Peyer's patch (tissue), 4 donors: ENCODE results near the gene GTF2F2. TPM values are rescaled to one million over a fixed set of nuclear protein-coding genes. Genes with fewer than 3 reads are reported as not detected.

Experiments used
- DNase-seq, 3 donors: peaks; one replicate each; pipeline ENCODE4 v3.0.0-alpha.2; 2017 to 2019
- H3K27ac ChIP-seq, 4 donors: fragments of 200-600 bp; sonication (generic); one replicate each; pipeline ENCODE4 v1.5.1; 2016 to 2019
- H3K27me3 ChIP-seq, 2 donors: fragments of 200-600 bp; sonication (generic); one replicate each; pipeline ENCODE4 v1.5.1; 2019
- H3K36me3 ChIP-seq, 3 donors: fragments of 200-600 bp; sonication (generic); one replicate each; pipeline ENCODE4 v1.5.1; 2016 to 2019
- H3K4me1 ChIP-seq, 4 donors: fragments of 200-600 bp; sonication (generic); one replicate each; pipeline ENCODE4 v1.5.1; 2016 to 2019
- H3K4me3 ChIP-seq, 4 donors: fragments of 200-600 bp; sonication (generic); 1 replicate in 3 of 4; 2 replicates in 1 of 4; pipeline ENCODE4 v1.5.1; 2016 to 2019; ENCODE audit warnings: mild to moderate bottlenecking in 1 of 4
- H3K9me3 ChIP-seq, 4 donors: fragments of 200-600 bp; sonication (generic); one replicate each; pipeline ENCODE4 v1.5.1; 2016 to 2019; ENCODE audit warnings: mild to moderate bottlenecking in 1 of 4
- POLR2A ChIP-seq, 2 donors: fragments of 450-650 bp; IDR thresholded peaks; one replicate each; pipeline ENCODE4 v1.5.1; 2017; ENCODE audit warnings: antibody characterized with exemption in 2 of 2, mild to moderate bottlenecking in 2 of 2, moderate library complexity in 2 of 2
- total RNA-seq, 4 donors: library from RNA; depleted of rRNA; stranded (reverse); fragments of >200 nt; gene quantifications; one replicate each; pipeline ENCODE4 v1.1.0, GENCODE V29; 2016
- TF ChIP-seq, protein P1 (sequence below), 6 experiments: fragments of 450-650 bp in 4 of 6; fragments of 200-600 bp in 2 of 6; sonication (generic) in 1 of 6; IDR thresholded peaks; one replicate each; pipeline ENCODE4 v1.5.1; 2017 to 2019; ENCODE audit warnings: antibody characterized with exemption in 6 of 6, mild to moderate bottlenecking in 3 of 6, moderate library complexity in 1 of 6

GTF2F2 gene
- total RNA-seq, 4 donors from 2014 or later: 8.2 to 14.0 (median 12.4) TPM

DNA sequence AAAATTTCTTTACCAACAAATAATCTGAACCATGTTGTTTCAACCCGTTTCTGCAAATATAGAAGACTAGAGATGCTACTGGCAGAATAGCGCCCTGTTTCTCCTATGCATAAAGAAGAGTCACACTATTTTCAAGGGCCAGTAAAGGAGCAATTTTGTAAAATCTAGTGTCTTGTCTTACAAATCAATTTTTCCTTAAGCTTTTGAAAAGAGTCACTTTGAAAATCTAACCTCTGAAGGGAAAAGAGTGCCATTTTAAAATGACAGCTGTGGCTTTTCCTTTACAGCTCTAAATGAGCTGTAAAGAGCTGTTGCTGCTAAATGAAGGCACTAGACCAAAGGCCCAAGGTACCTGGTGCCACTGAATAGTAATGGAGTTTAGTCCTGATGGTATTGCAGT is 16.9 kb upstream of the GTF2F2 start:
- Histone ChIP-seq H3K27ac (no peak overlapping the region), H3K4me1 (no peaks in the 10 kb centered on the region), H3K36me3 (no peaks in the 10 kb centered on the region), H3K27me3 (no peaks in the 10 kb centered on the region), H3K9me3 (no peaks in the 10 kb centered on the region), H3K4me3 (no peak overlapping the region)
- no peak for DNase-seq
- TF ChIP-seq, protein P1, sequence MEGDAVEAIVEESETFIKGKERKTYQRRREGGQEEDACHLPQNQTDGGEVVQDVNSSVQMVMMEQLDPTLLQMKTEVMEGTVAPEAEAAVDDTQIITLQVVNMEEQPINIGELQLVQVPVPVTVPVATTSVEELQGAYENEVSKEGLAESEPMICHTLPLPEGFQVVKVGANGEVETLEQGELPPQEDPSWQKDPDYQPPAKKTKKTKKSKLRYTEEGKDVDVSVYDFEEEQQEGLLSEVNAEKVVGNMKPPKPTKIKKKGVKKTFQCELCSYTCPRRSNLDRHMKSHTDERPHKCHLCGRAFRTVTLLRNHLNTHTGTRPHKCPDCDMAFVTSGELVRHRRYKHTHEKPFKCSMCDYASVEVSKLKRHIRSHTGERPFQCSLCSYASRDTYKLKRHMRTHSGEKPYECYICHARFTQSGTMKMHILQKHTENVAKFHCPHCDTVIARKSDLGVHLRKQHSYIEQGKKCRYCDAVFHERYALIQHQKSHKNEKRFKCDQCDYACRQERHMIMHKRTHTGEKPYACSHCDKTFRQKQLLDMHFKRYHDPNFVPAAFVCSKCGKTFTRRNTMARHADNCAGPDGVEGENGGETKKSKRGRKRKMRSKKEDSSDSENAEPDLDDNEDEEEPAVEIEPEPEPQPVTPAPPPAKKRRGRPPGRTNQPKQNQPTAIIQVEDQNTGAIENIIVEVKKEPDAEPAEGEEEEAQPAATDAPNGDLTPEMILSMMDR (IDR thresholded peaks at IDR 0.05): no peak
- no peak for TF ChIP-seq POLR2A (IDR thresholded peaks at IDR 0.05)

- Histone ChIP-seq H3K27ac (no peak overlapping the region), H3K4me3 (no peak overlapping the region), H3K4me1 (no peaks in the 10 kb centered on the region), H3K36me3 (no peaks in the 10 kb centered on the region), H3K9me3 (no peaks in the 10 kb centered on the region), H3K27me3 (no peaks in the 10 kb centered on the region)
- TF ChIP-seq, protein P1 (IDR thresholded peaks at IDR 0.05): no peak
- no peak for TF ChIP-seq POLR2A (IDR thresholded peaks at IDR 0.05)
- no peak for DNase-seq
Measured at GRCh38 chr13:45104261-45104660, 16.0 kb upstream of the GTF2F2 start.

DNA sequence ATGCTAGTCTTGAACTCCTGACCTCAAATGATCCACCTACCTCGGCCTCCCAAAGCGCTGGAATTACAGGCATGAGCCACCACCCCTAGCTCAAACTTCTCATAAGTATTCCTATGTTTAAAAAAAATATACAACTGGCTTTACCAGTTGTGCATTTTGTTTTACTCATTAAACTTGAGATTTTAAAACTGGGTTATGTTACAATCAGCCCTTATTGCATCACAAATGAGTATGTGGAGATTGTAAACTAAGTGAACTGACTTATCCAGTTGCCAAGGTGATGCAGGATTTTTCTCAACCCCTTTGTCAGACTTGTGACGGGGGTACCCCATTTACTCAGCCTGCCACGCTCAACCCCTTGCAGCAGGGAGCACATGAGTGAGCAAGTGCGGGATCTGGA is 14.4 kb upstream of the GTF2F2 start:
- Histone ChIP-seq H3K9me3 (no peaks in the 10 kb centered on the region), H3K27me3 (no peaks in the 10 kb centered on the region), H3K36me3 (no peaks in the 10 kb centered on the region), H3K27ac (no peak overlapping the region), H3K4me1 (no peaks in the 10 kb centered on the region), H3K4me3 (no peak overlapping the region)
- DNase-seq: no peak
- TF ChIP-seq POLR2A (IDR thresholded peaks at IDR 0.05): no peak
- TF ChIP-seq, protein P1 (IDR thresholded peaks at IDR 0.05): no peak

- Histone ChIP-seq H3K4me3 (no peak overlapping the region), H3K4me1 (no peaks in the 10 kb centered on the region), H3K9me3 (no peaks in the 10 kb centered on the region), H3K27me3 (no peaks in the 10 kb centered on the region), H3K27ac (no peak overlapping the region), H3K36me3 (no peaks in the 10 kb centered on the region)
- TF ChIP-seq POLR2A (IDR thresholded peaks at IDR 0.05): no peak
- TF ChIP-seq, protein P1 (IDR thresholded peaks at IDR 0.05): no peak
- no peak for DNase-seq
Measured at GRCh38 chr13:45107539-45107938, 12.8 kb upstream of the GTF2F2 start.

- H3K27me3 ChIP-seq: no peaks in the 10 kb centered on the region
- no peaks in the 10 kb centered on the region for H3K9me3 ChIP-seq
- no peaks in the 10 kb centered on the region for H3K36me3 ChIP-seq
- peak in 2 of 3 donors; percentile 25 to 48 for DNase-seq
- H3K27ac ChIP-seq: no peak overlapping the region
- H3K4me1 ChIP-seq: no peaks in the 10 kb centered on the region
- TF ChIP-seq POLR2A (IDR thresholded peaks at IDR 0.05): no peak
- TF ChIP-seq, protein P1 (IDR thresholded peaks at IDR 0.05): no peak
- H3K4me3 ChIP-seq: peak overlapping the region in 1 of 4 donors; percentile 7
Measured at GRCh38 chr13:45108716-45109101, 11.6 kb upstream of the GTF2F2 start.

DNA sequence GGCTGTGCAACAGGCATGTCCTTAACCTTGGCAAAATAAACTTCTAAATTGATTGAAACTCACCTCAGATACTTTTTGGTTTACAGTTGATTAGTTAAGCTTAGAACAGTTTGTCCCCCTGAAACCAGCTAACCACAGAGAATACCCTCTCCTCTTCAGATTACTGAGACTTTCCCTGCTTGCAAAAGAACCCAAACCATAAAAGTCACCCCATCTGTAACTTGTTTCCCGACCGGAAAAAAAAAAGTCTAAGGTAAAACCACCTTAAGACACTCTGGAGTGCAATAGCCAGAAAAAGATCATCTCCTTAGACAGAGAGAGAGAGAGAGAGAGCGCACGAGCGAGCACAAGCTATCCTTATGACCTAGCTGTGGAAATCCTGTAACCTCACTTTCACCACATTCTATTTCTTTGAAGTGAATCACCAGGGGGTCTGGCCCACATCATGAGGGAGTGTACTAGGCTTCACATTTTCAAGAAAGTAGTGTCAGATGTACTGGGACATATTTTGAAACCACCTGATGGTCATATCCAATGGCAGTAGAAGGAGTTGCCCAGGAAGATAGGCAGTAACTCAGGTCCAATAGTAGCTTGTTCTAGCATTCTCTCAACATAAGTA is 11.1 kb upstream of the GTF2F2 start:
- TF ChIP-seq POLR2A (IDR thresholded peaks at IDR 0.05): no peak
- TF ChIP-seq, protein P1 (IDR thresholded peaks at IDR 0.05): no peak
- H3K9me3 ChIP-seq: no peaks in the 10 kb centered on the region
- DNase-seq: no peak
- no peaks in the 10 kb centered on the region for H3K27me3 ChIP-seq
- no peaks in the 10 kb centered on the region for H3K4me1 ChIP-seq
- H3K4me3 ChIP-seq: peak overlapping the region in 1 of 4 donors; percentile 7
- H3K36me3 ChIP-seq: no peaks in the 10 kb centered on the region
- H3K27ac ChIP-seq: no peak overlapping the region
